Measurements from ENCODE around the gene SNCA. TPM values are rescaled to one million over a fixed set of nuclear protein-coding genes. Genes with fewer than 3 reads are reported as not detected.
A peak's percentile ranks its signal among the peaks of the same experiment; 100 is the strongest.

SNCA gene
- total and polyA plus RNA-seq, 2 of the 8 experiments (the other 6 are each of a cell fraction or from before 2014, with no cell fraction given): 8.5 to 16.8 TPM

DNA sequence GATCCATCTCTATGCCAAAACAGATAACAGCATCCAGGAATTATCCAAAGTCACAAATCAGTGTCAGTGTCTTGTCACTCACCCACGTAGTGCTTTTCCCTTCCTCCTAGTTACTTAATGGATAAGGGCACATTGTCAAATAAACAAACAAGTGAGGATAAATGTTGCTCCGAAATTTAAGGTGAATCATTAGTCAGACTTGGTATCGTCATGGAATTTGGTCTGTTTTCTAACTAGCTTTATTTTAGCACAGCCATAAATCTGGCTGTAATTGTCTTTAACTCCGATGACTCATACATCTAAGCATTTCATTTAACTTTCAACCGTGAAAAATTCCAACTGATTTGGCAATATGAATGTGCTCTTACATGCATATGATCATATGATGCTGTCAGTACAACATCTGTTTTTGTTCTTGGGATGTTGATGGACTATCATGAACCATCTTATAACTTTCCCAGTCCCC is 83.3 kb downstream of the SNCA start:
- H3K27ac ChIP-seq (ENCODE audit: low read depth, low read length): no peak overlapping the region
- H2BK20ac ChIP-seq (ENCODE audit: low read length): no peak overlapping the region
- no peak overlapping the region for H3K56ac ChIP-seq (replicated peaks; ENCODE audit: insufficient read length, low read depth, low read length)
- H3K18ac ChIP-seq (ENCODE audit: extremely low read depth, low read length): no peak overlapping the region
- FAIRE-seq (no peak), DNase-seq (ENCODE audit: low read depth in 1 of 2, low spot score in 2 of 2) (no peak)
- CTCF ChIA-PET (ENCODE audit: partially characterized antibody): no interaction called here
- no peak overlapping the region for H4K5ac ChIP-seq (ENCODE audit: insufficient read length, low read depth, low read length)
- H3K4me1 ChIP-seq (replicated peaks in 1 of 4; ENCODE audit: control insufficient read depth in 3 of 4, insufficient read depth in 4 of 4, low read length in 3 of 4): peaks cover 0 to 4% (median 0%) of the 10 kb centered on the region in 4 experiments; a peak in 1 of 7 replicates
- no peak for TF ChIP-seq POU5F1 (IDR thresholded peaks at IDR 0.05; ENCODE audit: low read depth, low read length)
- peak; percentile 17; the same call in 1 of the 2 replicates for TF ChIP-seq JUND (IDR thresholded peaks at IDR 0.05; ENCODE audit: low read length)
- no peak for TF ChIP-seq FOSL1 (IDR thresholded peaks at IDR 0.05; ENCODE audit: insufficient read depth, low read depth, low read length)
- H3K4me3 ChIP-seq (ENCODE audit: extremely low read depth in 1 of 4, insufficient read depth in 2 of 4, low read depth in 3 of 4, low read length in 4 of 4): no peak overlapping the region
- no peak overlapping the region for H3K4ac ChIP-seq (replicated peaks; ENCODE audit: insufficient read length, low read depth, low read length)
- H3K14ac ChIP-seq (ENCODE audit: insufficient read length): no peak overlapping the region
- H3K79me2 ChIP-seq (ENCODE audit: control insufficient read depth in 1 of 2, insufficient read depth in 2 of 2, low read length in 2 of 2): no peaks in the 10 kb centered on the region
- WGBS, 2 experiments (ENCODE audit: extremely low coverage in 1 of 2, insufficient coverage in 1 of 2, insufficient read length in 1 of 2, insufficient replicate concordance in 2 of 2, low coverage in 1 of 2, low lambda C conversion rate in 2 of 2, missing lambda C conversion rate in 1 of 2): 83% methylated on average over 5 of the region's 5 CpGs; no CpG with 5 or more reads in 1 of the 2 experiments
- H2BK120ac ChIP-seq (replicated peaks; ENCODE audit: low read depth, low read length): no peak overlapping the region
- no peaks in the 10 kb centered on the region for H3K27me3 ChIP-seq (replicated peaks in 1 of 4; ENCODE audit: control insufficient read depth in 3 of 4, extremely low read depth in 1 of 4, insufficient read depth in 3 of 4, low read length in 3 of 4)
- POLR2A ChIA-PET (ENCODE audit: partially characterized antibody): no interaction called here
- H3K9me3 ChIP-seq (ENCODE audit: insufficient read depth in 2 of 2, low read depth in 1 of 2, low read length in 1 of 2): no peaks in the 10 kb centered on the region
- no peak overlapping the region for H2BK15ac ChIP-seq (ENCODE audit: low read length)
- no peaks in the 10 kb centered on the region for H3K79me1 ChIP-seq (ENCODE audit: low read depth, low read length)
- no peak overlapping the region for H2AK5ac ChIP-seq (ENCODE audit: low read depth, low read length)
- H2BK5ac ChIP-seq (ENCODE audit: low read depth, low read length): no peak overlapping the region
- H4K20me1 ChIP-seq (replicated peaks in 1 of 2; ENCODE audit: control insufficient read depth in 1 of 2, insufficient read depth in 2 of 2, low read length in 2 of 2): no peaks in the 10 kb centered on the region
- no peak overlapping the region for H4K91ac ChIP-seq (replicated peaks; ENCODE audit: insufficient read length, low read length)
- H3K4me2 ChIP-seq (ENCODE audit: insufficient read depth in 1 of 2, low read depth in 2 of 2, low read length in 2 of 2): no peak overlapping the region
- no peak overlapping the region for H4K8ac ChIP-seq (ENCODE audit: extremely low read depth, insufficient read depth, low read length)
- no peak overlapping the region for H3K23ac ChIP-seq (ENCODE audit: insufficient read length)
- H2AFZ ChIP-seq (ENCODE audit: low read length): no peak overlapping the region
- no peaks in the 10 kb centered on the region for H3K23me2 ChIP-seq (ENCODE audit: low read depth, low read length)
- no peak overlapping the region for H3K9ac ChIP-seq (replicated peaks in 1 of 4; ENCODE audit: extremely low read depth in 1 of 4, low read depth in 3 of 4, low read length in 3 of 4)
- H2BK12ac ChIP-seq (ENCODE audit: low read depth, low read length): no peak overlapping the region
- no peaks in the 10 kb centered on the region for H3K36me3 ChIP-seq (ENCODE audit: control insufficient read depth in 2 of 4, insufficient read depth in 4 of 4, low read length in 3 of 4)
